H1 (cell line): Measurements from ENCODE around the gene ANK3. TPM values are rescaled to one million over a fixed set of nuclear protein-coding genes. Genes with fewer than 3 reads are reported as not detected.

Source experiments
- CTBP2 ChIP-seq: IDR thresholded peaks from 2 replicates; pipeline ENCODE4 v1.7.0; 2011; ENCODE audit warnings: borderline replicate concordance, mild to moderate bottlenecking, moderate library complexity, mixed read lengths, low read length; ENCODE audit not compliant: insufficient read depth, insufficient read length
- FOSL1 ChIP-seq: IDR thresholded peaks from 2 replicates; pipeline ENCODE4 v1.6.1; 2011; ENCODE audit warnings: mild to moderate bottlenecking, low read depth, low read length, moderate library complexity; ENCODE audit not compliant: insufficient read depth
- PHF8 ChIP-seq: fragments of 200-600 bp; sonication (generic); conservative IDR thresholded peaks from 2 replicates; pipeline ENCODE4 v1.7.1; 2012; ENCODE audit warnings: low read depth, mild to moderate bottlenecking, inconsistent platforms, low read length, moderate library complexity
- SP1 ChIP-seq: IDR thresholded peaks from 2 replicates; pipeline ENCODE4 v1.6.1; 2011; ENCODE audit warnings: low read depth, low read length
- polyA plus RNA-seq, 7 experiments: library from polyadenylated mRNA; depleted of rRNA in 3 of 7; stranded (reverse) in 5 of 7; unstranded in 2 of 7; fragments of >200 nt in 5 of 7; fragments of 200-250 nt in 2 of 7; gene quantifications; 1 replicate in 5 of 7; 2 replicates in 1 of 7; 4 replicates in 1 of 7; pipeline versions ENCODE4 v1.2.1 to v1.2.3, GENCODE V29; 2011 to 2013; ENCODE audit warnings: missing spikeins in 2 of 7, mixed read lengths in 2 of 7
- total RNA-seq: library from RNA; stranded (reverse); fragmentation: NEBNext Ultra II Directional; extraction: Animal tissue kit (Norgen Biotek cat#: 25700); gene quantifications from 2 replicates; pipeline ENCODE4 v1.2.1, GENCODE V29; 2021

Gene ANK3
- total and polyA plus RNA-seq, 2 of the 8 experiments (the other 6 are each of a cell fraction or from before 2014, with no cell fraction given), result 18.1 to 67.9 TPM

GRCh38 chr10:60315311-60315710 is 74.4 kb downstream of the ANK3 start (continued):
- no peak for TF ChIP-seq CTBP2
- TF ChIP-seq FOSL1, result no peak
- TF ChIP-seq SP1, result no peak
- no peak for TF ChIP-seq PHF8
